ENCODE data around the gene HOXB4. TPM values are rescaled to one million over a fixed set of nuclear protein-coding genes. Genes with fewer than 3 reads are reported as not detected.
A peak's percentile ranks its signal among the peaks of the same experiment; 100 is the strongest.

Gene HOXB4
- 8.6 TPM for polyA plus RNA-seq (2012; ENCODE audit: insufficient read depth, insufficient read length)

DNA sequence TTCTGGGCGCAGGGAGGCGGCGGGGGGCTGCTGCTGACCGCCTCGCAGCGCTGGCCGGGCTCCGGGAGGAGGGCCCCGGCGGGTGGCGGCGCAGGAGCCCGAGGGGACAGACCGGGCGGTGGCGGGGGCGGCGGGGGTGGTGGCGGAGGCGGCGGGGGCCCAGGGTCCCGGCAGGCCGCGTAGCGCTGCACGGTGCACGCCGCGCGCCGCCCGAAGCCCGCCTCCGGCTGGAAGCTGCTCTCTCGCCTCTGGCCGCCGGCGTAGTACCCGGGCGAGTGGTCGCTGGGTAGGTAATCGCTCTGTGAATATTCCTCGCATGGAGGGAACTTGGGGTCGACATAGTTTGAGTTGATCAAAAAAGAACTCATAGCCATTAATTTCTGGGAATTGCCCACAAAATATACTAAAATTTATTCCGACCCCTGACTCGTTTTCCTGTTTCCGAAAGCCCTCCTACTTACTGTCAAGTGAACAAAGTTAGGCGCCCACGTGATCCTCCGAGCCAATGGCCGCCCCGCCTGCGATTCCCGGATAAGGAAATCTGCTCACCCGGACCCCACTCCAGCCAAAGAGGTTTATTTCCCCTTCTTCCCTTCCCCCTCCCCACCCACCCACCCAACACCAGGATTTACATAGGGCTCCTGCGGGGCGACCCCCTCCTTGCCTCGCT, at the start of gene HOXB4:
Gene HOXB4, minus strand, starts transcription at position 405 of the 670 bp plus-strand sequence. Its CDS starts 31 bp downstream, at position 374.
- H3K4me3 ChIP-seq (ENCODE audit: low read length) = peak within 1 kb of the TSS; percentile 86
- DNase-seq (ENCODE audit: low read depth, low spot score) = peak; percentile 73

DNA sequence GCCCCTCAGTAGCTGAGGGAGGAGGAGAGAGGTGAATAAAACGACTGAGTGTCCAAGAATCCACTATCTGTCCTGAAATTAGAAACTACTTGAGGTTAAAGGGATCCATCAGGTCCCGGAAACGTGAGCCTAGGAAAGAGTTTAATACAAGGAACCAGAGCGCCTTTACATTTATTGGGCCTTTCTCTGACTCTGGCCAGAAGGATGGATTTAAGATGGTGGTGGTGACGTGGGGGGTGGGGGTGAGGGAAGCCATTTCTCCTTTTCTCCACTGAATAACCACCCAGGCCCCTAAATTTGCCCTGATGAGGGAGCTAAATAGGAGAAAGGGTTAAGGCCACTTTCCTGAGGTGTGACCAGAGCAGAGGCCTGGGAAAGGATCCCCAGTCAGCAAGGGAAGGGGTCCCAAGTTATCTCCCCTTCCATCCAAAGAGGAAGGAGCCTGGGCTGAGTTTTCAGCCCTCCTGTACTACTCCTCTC, 49.0 kb upstream of the HOXB4 start:
- no peak for DNase-seq (ENCODE audit: low read depth, low spot score)
- H3K4me3 ChIP-seq (ENCODE audit: low read length) = no peak overlapping the region

DNA sequence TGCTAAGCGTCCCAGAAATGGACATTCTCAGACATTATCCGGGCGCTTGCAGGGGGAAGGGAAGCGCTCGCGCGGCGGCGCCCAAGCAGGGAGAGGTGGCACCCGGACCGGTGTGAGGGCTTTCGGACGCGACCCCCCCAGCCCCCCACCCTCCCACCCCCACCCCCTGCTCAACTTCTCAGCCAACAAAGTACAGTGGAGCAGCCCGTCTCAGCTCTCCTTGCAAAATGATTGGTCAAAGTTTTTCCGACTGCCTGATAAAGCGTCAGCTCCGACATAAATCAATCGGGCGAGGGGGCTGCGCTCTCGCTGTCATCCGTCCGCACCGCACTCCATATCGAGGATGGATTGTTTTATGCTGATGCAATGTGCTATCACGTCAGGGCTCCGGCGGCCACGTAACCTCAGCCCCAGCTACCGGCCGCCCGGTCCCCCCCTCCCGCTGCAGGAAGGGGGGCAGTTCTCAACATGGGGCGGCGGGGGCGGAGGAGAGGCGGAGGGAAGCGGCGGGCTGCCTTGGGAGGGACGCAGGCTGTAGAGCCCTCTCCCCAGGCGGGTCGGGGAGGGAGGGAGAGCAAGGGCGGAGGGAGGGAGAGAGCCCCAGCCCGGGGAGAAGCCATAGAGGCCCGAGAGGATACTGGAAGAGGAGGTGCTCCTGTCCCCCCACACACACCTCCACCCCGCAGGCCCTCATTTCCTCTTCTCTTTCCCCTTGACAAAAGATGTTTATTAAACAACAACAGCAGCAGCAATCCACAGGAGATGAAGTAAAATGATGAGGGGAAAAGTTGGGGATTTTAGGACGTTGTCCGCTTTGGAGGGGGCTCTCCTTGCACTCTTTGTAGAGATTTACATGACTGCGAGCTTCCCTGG, 48.3 kb upstream of the HOXB4 start, which contains the start of gene HOXB9:
Gene HOXB9, minus strand, starts transcription at position 114 of the 873 bp plus-strand sequence. Its CDS starts 89 bp downstream, at position 25.
- no peak for DNase-seq (ENCODE audit: low read depth, low spot score)
- H3K4me3 ChIP-seq (ENCODE audit: low read length) = peak within 1 kb of the TSS; percentile 37

DNA sequence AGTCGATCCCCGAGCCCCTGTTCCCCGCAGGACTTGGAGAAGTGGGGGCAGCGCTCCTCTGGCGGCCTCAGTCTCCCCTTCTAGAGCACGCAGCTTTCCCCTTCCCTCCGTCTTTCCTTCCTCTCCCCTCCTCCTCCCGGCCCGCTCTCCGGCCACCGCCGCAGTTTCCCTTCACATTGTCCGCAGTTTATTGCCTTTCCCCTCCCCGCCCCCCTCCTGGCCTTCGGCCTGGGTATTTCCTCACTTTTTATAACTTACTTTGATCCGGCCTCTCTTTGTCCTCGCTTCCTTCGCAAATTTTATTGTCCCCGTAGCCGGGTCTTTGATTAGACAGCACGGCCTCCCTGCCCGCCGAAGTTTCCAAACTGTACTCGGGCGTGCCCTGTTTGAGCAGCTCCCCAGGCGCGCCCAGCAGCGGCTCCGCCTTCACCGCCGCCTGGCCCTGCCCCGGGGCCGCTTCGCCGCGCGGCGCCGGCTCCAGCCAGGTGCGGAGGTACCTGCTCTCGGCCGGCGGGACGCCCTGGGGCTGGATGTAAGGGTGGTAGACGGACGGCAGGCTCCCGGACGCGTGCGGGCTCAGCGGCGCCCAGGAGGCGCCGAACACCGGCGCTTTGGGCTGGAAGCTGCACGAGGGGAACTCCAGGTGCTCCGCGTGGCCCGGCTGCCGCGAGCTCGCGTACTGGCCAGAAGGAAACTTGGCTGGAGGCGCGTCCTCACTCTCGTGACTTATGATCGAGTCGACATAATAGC, 47.5 kb upstream of the HOXB4 start:
- peak overlapping the region; percentile 37 for H3K4me3 ChIP-seq (ENCODE audit: low read length)
- DNase-seq (ENCODE audit: low read depth, low spot score) = no peak

DNA sequence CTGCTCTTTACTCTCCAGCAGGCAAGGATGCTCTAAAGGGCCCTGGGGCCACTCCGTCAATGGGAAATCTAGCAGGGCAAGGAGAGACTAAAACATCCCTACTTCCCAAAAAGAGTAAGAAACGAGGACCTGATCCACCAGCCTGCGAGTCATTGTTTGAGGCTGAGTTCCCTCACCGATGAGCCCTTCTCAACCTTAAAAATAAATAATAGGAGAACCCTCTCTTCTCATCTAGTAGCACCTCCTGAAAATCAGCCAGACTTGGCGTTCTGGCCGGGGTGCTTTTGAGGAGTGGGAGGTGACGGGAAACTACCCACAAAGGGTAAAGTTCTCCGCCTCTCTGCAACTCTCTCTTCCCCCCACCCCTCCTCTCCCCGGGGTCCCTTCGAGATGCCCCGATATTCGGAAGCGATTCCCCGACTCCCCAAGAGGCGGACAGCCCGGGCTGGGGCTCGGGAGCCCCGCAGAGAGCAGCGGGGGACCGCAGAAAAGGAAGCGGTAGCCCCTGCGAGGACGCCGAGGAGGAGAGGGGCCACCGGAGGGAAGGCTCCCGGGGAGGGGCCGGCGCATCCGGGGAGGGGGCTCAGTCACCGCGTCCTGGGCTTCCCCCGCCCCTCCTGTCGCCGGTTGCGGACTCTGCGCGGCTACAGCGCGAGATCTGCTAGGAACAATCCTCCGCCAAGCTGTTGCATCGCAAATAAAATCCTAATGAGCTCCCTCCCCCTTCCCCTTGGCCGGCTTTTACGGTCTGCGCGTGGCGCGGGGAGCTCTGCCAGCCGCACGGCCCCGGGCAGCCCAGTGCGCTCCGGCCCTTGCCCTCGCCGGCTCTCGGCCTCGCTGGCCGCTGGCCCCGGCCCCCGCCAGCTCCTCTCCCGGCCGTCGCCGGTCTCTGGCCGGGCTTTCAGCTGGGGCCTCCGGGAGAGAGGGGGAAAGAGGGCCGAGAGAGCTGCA, 46.7 kb upstream of the HOXB4 start:
- peak overlapping the region; percentile 7; the same call in 1 of the 2 replicates for H3K4me3 ChIP-seq (ENCODE audit: low read length)
- DNase-seq (ENCODE audit: low read depth, low spot score) = no peak

DNA sequence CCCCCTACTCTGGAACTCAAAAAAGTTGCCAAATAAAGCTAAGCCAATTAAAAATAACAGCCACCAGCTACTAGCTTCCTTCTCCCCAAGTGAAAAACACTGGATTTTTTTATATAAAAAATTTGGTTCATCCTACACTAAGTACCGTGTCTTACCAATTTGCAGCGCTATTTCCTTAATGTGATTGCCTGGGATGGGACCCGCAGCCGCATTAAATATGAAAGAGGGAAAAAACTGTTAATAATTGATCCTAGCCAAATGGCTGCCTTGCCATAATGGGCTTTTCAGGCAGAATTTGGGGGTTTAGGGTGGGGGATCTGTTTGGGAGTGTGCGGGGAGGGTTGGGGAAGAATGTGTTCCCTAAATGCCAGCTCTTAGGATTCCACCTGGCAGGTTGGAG, 46.0 kb upstream of the HOXB4 start:
- no peak for DNase-seq (ENCODE audit: low read depth, low spot score)
- no peak overlapping the region for H3K4me3 ChIP-seq (ENCODE audit: low read length)

DNA sequence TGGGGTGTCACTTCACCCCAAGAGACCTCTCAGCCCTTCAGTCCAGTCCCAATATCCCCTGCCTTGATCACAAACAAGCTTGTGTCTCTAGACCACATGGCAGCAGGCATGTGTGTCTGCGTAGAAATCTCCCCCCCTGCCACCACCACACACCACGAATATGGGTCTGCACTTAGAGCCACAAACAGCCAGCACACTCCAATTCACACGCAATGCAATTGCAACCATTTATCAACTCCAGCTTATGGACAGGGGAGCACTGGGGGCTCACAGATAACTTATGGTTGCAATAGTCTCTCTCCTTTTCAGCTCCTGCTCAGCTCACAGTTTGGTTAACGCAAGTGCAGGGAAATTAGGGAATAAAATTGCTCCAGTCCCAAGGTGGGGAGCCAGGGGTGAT, 45.4 kb upstream of the HOXB4 start:
- no peak for DNase-seq (ENCODE audit: low read depth, low spot score)
- no peak overlapping the region for H3K4me3 ChIP-seq (ENCODE audit: low read length)

DNA sequence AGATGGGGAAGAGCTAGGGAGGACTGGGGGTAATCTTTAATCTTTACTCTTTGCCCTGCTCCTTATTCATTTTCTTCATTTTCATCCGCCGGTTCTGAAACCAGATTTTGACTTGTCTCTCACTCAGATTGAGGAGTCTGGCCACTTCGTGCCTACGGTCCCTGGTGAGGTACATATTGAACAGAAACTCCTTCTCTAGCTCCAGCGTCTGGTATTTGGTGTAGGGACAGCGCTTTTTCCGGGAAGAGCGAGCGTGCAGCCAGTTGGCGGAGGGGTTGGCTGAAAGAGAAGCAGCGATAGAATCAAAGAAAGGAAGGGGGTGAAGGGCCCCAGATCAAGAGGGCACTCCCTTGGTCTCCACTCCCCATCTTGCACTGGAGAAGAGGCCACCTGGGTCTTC, 44.7 kb upstream of the HOXB4 start:
- DNase-seq (ENCODE audit: low read depth, low spot score) = no peak
- H3K4me3 ChIP-seq (ENCODE audit: low read length) = no peak overlapping the region

DNA sequence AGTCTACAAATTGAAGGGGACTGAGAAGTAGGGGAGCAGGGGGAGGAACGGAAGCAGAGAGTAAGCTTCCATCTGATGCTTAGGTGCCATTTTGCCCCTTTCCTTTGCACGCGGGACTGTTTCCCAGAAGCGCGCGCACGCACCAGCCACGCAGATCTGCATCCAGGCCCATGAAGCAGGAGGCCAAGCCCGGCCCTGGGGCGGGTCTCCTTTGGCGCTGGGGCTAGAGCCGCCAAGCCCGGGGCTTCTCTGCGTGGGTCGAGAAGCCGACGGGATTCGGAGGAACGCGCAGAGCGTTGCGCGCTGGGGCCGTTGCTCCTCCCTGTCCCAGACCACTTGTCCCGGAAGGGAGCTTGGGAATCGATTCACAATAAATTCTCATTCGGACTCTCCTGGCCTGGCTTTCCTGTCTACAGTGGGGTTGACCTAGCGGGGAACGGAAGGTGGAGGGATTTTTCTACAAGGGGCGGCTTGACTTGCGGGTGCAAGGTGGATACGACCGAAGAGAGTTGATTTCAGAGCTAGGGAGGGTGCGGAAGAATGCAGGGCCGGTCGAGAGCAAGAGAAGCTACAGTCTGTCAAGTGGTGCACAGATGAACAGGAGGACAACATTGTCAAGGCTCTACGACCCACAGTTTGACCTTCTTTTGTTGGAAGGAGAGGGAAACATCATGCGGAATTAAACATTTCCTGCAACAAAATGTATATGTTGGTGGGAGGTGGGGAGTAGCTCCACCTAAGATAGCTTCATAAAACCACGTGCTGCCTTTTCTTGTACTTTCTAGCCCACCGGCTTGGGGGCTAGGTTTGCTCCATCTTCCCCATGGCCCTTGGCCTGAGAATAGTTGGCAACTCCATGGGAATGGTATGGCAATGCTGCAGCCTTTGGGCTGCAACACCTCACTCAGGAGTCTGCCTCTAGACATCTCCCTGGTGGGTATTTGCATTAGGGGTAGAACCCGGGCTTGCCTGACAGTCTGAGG, 43.6 kb upstream of the HOXB4 start:
- no peak for DNase-seq (ENCODE audit: low read depth, low spot score)
- H3K4me3 ChIP-seq (ENCODE audit: low read length) = no peak overlapping the region

DNA sequence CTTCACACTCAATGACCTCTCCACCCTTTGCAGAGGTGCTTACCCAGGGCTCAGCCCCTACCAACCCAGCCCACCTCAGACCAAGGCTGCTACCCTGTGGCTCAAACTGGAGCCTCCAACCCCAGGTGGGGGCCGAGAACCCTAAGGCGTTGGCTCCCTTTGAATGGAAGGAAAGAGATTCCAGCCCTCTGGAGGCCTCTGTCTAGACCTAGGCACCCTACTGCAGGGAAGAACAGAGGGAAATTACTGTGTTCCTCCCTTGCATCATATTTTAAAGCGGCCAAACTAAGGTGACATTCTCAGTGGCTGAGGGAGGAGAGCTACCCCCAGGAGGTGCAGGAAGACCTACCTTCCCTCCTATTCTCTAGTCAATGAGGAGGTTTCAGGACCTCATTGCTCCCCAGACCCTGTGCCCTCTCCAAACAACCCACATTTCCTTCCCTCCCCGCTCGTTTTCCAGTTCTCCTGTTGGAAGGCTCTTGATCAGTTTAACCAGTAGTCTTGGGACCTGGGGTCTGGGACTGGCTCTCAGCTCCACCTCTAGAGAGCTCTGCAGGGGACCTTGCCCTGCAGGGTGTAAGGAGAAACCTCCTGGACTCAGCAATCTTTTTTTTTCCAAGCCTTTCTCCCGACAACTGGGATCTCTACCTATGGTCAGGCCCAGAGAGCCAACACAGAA, 42.5 kb upstream of the HOXB4 start:
- no peak overlapping the region for H3K4me3 ChIP-seq (ENCODE audit: low read length)

DNA sequence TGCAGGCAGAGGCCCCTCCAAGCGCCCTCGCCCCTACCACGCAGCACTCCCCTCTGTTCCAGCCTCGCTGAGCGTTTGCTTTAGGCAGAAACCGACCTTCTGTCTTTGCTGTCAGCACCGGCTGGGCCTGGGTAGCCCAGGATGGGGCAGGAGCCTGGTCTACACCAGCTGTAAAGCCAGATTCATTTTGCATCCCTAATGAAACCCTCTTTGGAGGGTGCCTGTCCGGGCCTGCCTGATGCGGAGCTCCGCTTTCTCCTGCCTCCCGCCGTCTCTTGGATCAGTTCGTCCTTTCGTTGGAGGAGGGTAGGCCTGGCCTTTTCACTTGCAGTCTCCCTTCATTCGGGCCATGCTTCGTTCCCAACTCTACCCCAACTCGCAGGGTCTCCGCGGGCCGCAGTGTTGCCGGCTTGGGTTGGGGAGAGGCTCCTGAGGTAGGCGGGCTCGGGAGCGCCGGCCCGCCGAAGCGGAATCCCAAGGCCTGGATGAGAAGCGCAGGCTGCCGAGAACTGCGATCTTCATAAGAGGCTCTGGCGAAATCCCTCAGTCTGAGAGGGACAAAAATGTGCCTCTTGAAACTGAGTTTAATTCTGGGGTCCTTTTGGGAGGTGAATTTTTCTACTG, 41.8 kb upstream of the HOXB4 start:
- no peak for DNase-seq (ENCODE audit: low read depth, low spot score)
- H3K4me3 ChIP-seq (ENCODE audit: low read length) = no peak overlapping the region

More for the DNA sequence above, 42.5 kb upstream of the HOXB4 start:
- no peak for DNase-seq (ENCODE audit: low read depth, low spot score)

DNA sequence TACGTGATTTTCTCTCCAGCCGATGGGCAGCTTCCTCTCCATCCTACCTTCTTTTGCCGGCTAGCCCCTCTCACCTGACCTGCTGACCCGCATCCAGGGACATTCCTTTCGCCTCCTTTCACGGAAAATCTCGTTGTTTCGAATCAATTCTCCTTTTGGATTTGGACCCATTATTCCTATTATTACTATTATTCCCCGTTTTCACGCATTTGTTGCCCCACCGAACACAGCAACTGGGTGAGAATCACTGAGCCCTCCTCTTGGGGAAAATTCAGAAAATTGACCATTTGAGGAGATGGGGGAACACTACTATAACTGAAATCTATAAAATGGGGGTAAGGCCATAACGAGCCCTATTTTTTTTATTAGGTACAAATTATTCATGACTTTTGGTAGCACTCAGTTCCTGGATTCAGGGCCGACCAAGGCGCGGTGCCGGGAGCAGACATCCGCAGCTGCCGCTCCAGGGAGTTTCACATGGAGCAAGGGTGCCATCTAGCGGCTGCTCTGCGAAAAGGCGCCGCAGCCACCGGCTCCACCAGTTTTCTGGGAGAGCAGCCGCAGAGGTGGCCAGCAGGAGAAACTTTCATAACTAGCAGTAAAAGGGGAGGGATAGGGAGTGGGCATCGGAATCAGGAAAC, 40.2 kb upstream of the HOXB4 start:
- DNase-seq (ENCODE audit: low read depth, low spot score) = peak; percentile 59
- no peak overlapping the region; the same call in 1 of the 2 replicates for H3K4me3 ChIP-seq (ENCODE audit: low read length)

DNA sequence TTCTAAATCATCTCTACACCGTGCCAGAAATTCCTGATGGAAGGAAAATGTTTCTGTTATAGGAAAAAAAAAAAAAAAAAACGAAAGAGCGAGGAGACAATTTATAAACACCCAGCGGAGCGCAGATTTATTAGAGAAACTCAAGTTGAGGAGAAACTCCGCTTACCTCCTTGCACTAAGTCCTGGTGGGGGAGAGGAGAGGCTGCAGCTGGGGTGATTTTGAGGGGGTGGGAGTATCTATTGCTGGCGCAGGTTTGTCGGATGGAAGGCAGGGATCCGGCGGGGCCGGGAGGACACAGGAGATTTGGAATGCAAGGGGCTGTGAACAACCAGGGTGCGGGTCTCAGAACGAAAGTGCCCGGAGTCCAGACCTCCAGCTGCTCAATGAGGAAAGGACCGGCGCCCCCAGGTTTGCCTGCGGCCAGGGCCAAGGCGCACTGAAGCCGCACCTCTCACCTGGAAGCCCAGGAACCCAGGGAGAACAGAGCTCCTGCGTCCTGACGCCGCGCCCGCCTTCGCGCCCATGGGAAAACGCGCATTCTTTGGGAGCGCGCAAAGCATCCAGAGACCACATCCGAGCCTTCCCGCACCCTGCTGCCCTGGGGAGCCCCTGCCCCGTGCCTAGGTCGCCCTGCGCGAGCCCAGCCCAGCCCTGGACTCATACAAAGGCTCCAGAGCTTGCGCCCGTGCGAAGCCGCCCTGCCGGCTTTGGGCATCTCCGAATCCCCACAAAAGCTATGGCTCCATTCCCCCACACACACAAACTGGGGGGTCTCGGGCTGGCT, 39.5 kb upstream of the HOXB4 start:
- H3K4me3 ChIP-seq (ENCODE audit: low read length) = no peak overlapping the region
- DNase-seq (ENCODE audit: low read depth, low spot score) = no peak

DNA sequence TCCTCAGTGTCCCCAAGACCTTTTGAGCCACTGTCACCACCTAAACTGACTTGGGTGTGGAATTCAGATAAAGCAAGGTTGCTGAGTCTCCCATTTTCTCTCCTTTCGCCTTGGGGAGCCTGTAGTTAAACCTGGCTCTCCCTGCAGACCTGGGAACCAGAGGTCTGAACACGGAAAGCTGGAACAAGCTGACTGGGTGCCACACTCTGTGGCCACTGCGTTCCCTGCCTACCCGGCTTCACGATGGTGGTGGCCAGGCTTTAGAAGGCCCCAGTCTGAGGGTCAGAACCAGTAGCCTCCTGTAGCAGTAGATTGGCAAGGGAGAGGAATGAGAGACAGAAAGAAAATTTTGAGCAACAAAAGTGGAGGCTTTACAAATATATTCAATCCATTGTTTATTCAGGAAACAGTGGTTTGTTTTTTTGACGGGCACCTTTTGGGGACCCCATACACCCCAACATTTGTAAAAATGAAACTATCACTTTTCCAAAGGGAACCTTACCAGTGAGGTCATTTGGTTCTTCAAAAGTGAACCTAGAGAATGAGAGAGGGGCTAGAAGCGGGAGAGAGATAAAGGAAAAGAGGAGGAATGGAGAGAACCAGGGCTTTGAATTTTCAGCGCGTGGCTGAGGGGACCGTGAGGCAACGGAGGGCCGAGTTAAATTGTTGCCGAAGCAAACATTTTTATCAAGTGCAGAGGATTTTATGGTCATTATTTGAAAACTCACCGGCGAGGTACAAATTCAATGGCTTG, 38.7 kb upstream of the HOXB4 start:
- no peak overlapping the region for H3K4me3 ChIP-seq (ENCODE audit: low read length)
- no peak for DNase-seq (ENCODE audit: low read depth, low spot score)
